Nephron (organoid): ENCODE measurements around the gene MAP3K5.

Experiments
- H3K27ac Mint-ChIP-seq, 3 experiments: 2 replicates each; pipeline ENCODE4 v1.8.0; 2020; ENCODE audit warnings: mixed read lengths in 3 of 3, mild to moderate bottlenecking in 2 of 3, moderate library complexity in 1 of 3
- H3K27me3 Mint-ChIP-seq: 2 replicates; pipeline ENCODE4 v1.8.0; 2021; ENCODE audit warnings: low read depth, mild to moderate bottlenecking, moderate library complexity, mixed read lengths
- H3K36me3 Mint-ChIP-seq: 2 replicates; pipeline ENCODE4 v1.8.0; 2020; ENCODE audit warnings: low read depth, mixed read lengths
- H3K4me1 Mint-ChIP-seq: 2 replicates; pipeline ENCODE4 v1.8.0; 2020; ENCODE audit warnings: mixed read lengths
- H3K4me3 Mint-ChIP-seq, 3 experiments: 2 replicates each; pipeline ENCODE4 v1.8.0; 2020; ENCODE audit warnings: mild to moderate bottlenecking in 3 of 3, mixed read lengths in 3 of 3, moderate library complexity in 2 of 3
- H3K9me3 Mint-ChIP-seq: 2 replicates; pipeline ENCODE4 v1.8.0; 2020; ENCODE audit warnings: mixed read lengths
- CTCF ChIP-seq, 3 experiments: fragments of 200-600 bp; sonication (generic); IDR thresholded peaks; one replicate each; pipeline ENCODE4 v1.5.0; 2021; ENCODE audit warnings: antibody characterized with exemption in 3 of 3; ENCODE audit not compliant: unreplicated experiment in 3 of 3

MAP3K5 gene

GRCh38 chr6:136639702-136640101 is 152.6 kb downstream of the MAP3K5 start:
- no peak overlapping the region for H3K4me3 Mint-ChIP-seq
- peaks cover 4% of the 10 kb centered on the region for H3K4me1 Mint-ChIP-seq
- H3K36me3 Mint-ChIP-seq, result no peaks in the 10 kb centered on the region
- no peak for TF ChIP-seq CTCF (IDR thresholded peaks at IDR 0.05; ENCODE audit: unreplicated experiment in 3 of 3)
- H3K27me3 Mint-ChIP-seq, result no peaks in the 10 kb centered on the region
- H3K9me3 Mint-ChIP-seq, result no peaks in the 10 kb centered on the region
- no peak overlapping the region for H3K27ac Mint-ChIP-seq

GRCh38 chr6:136635615-136636014 is 156.7 kb downstream of the MAP3K5 start:
- Mint-ChIP-seq H3K4me3 (no peak overlapping the region), H3K27me3 (no peaks in the 10 kb centered on the region), H3K27ac (no peak overlapping the region), H3K9me3 (no peaks in the 10 kb centered on the region), H3K4me1 (peaks cover 3% of the 10 kb centered on the region), H3K36me3 (no peaks in the 10 kb centered on the region)
- no peak for TF ChIP-seq CTCF (IDR thresholded peaks at IDR 0.05; ENCODE audit: unreplicated experiment in 3 of 3)

- no peaks in the 10 kb centered on the region for H3K9me3 Mint-ChIP-seq
- H3K4me1 Mint-ChIP-seq, result no peaks in the 10 kb centered on the region
- H3K36me3 Mint-ChIP-seq, result no peaks in the 10 kb centered on the region
- no peak overlapping the region for H3K4me3 Mint-ChIP-seq
- TF ChIP-seq CTCF (IDR thresholded peaks at IDR 0.05; ENCODE audit: unreplicated experiment in 3 of 3), result no peak
- H3K27ac Mint-ChIP-seq, result no peak overlapping the region
- no peaks in the 10 kb centered on the region for H3K27me3 Mint-ChIP-seq
Measured at GRCh38 chr6:136633355-136633754, 158.9 kb downstream of the MAP3K5 start.

- H3K9me3 Mint-ChIP-seq, result no peaks in the 10 kb centered on the region
- H3K36me3 Mint-ChIP-seq, result no peaks in the 10 kb centered on the region
- H3K27me3 Mint-ChIP-seq, result peaks cover 4% of the 10 kb centered on the region
- H3K4me1 Mint-ChIP-seq, result no peaks in the 10 kb centered on the region
- no peak for TF ChIP-seq CTCF (IDR thresholded peaks at IDR 0.05; ENCODE audit: unreplicated experiment in 3 of 3)
- no peak overlapping the region for H3K4me3 Mint-ChIP-seq
- H3K27ac Mint-ChIP-seq, result no peak overlapping the region
Measured at GRCh38 chr6:136628996-136629395, 163.3 kb downstream of the MAP3K5 start.

- no peaks in the 10 kb centered on the region for H3K9me3 Mint-ChIP-seq
- no peak overlapping the region for H3K4me3 Mint-ChIP-seq
- H3K27me3 Mint-ChIP-seq, result peaks cover 4% of the 10 kb centered on the region
- H3K4me1 Mint-ChIP-seq, result no peaks in the 10 kb centered on the region
- TF ChIP-seq CTCF (IDR thresholded peaks at IDR 0.05; ENCODE audit: unreplicated experiment in 3 of 3), result no peak
- H3K27ac Mint-ChIP-seq, result no peak overlapping the region
- no peaks in the 10 kb centered on the region for H3K36me3 Mint-ChIP-seq
Measured at GRCh38 chr6:136627191-136627590, 165.1 kb downstream of the MAP3K5 start.

GRCh38 chr6:136625293-136625692 is 167.0 kb downstream of the MAP3K5 start:
- H3K27me3 Mint-ChIP-seq, result peaks cover 4% of the 10 kb centered on the region

More at GRCh38 chr6:136625293-136625692, 167.0 kb downstream of the MAP3K5 start:
- no peak overlapping the region for H3K4me3 Mint-ChIP-seq
- no peaks in the 10 kb centered on the region for H3K4me1 Mint-ChIP-seq
- no peaks in the 10 kb centered on the region for H3K36me3 Mint-ChIP-seq
- no peaks in the 10 kb centered on the region for H3K9me3 Mint-ChIP-seq
- no peak for TF ChIP-seq CTCF (IDR thresholded peaks at IDR 0.05; ENCODE audit: unreplicated experiment in 3 of 3)
- no peak overlapping the region for H3K27ac Mint-ChIP-seq
